HepG2 (cell line): Measurements from ENCODE around the gene C14orf93. TPM values are rescaled to one million over a fixed set of nuclear protein-coding genes. Genes with fewer than 3 reads are reported as not detected.

ENCODE experiments used
- AKNA ChIP-seq: sonication (generic); formaldehyde crosslinking; IDR thresholded peaks from 2 replicates; pipeline ENCODE4 v1.4.0; 2020; ENCODE audit warnings: missing genetic modification reagents, borderline replicate concordance
- BRCA1 ChIP-seq: sonication (generic); formaldehyde crosslinking; IDR thresholded peaks from 2 replicates; pipeline ENCODE4 v1.4.0; 2020; ENCODE audit warnings: missing genetic modification reagents
- MYNN ChIP-seq: sonication (generic); formaldehyde crosslinking; IDR thresholded peaks from 2 replicates; pipeline ENCODE4 v1.4.0; 2020; ENCODE audit warnings: mild to moderate bottlenecking, low read depth, missing genetic modification reagents
- NCOA5 ChIP-seq: sonication (generic); formaldehyde crosslinking; IDR thresholded peaks from 2 replicates; pipeline ENCODE4 v1.4.0; 2020; ENCODE audit warnings: missing genetic modification reagents
- SKI ChIP-seq: fragments of 450-650 bp; IDR thresholded peaks from one replicate; pipeline ENCODE4 v1.6.1; 2018; ENCODE audit warnings: mild to moderate bottlenecking; ENCODE audit not compliant: partially characterized antibody
- TBX3 ChIP-seq: fragments of 450-650 bp; IDR thresholded peaks from 2 replicates; pipeline ENCODE4 v1.6.1; 2017; ENCODE audit warnings: antibody characterized with exemption, mild to moderate bottlenecking, inconsistent platforms, borderline replicate concordance
- U2AF2 ChIP-seq: fragments of 200-400 bp; formaldehyde crosslinking; IDR thresholded peaks from 2 replicates; pipeline ENCODE4 v1.6.1; 2017; ENCODE audit warnings: low read depth, mild to moderate bottlenecking, low read length
- USF2 ChIP-seq, 2 experiments: sonication (generic) in 1 of 2; formaldehyde crosslinking in 1 of 2; IDR thresholded peaks; 2 replicates each; pipeline versions ENCODE4 v1.5.1 to v1.6.1; 2011 to 2020; ENCODE audit warnings: borderline replicate concordance in 1 of 2, low read depth in 1 of 2, low read length in 1 of 2, mild to moderate bottlenecking in 1 of 2, missing genetic modification reagents in 1 of 2, moderate library complexity in 1 of 2
- ZHX2 ChIP-seq, 2 experiments: sonication (generic) in 1 of 2; formaldehyde crosslinking in 1 of 2; IDR thresholded peaks; 2 replicates each; pipeline versions ENCODE4 v1.6.1 to v1.9.0; 2014 to 2022; ENCODE audit warnings: antibody characterized with exemption in 1 of 2, borderline replicate concordance in 1 of 2, inconsistent platforms in 1 of 2, low read depth in 1 of 2, missing genetic modification reagents in 1 of 2
- polyA plus RNA-seq, 8 experiments: library from polyadenylated mRNA; depleted of rRNA in 3 of 8; stranded (reverse) in 7 of 8; unstranded in 1 of 8; fragments of >200 nt; fragmentation: Illumina TruSeq in 4 of 8; extraction: Trizol in 4 of 8; gene quantifications; 2 replicates each; pipeline versions ENCODE4 v1.2.1 to v1.2.3, GENCODE V29; 2011 to 2016; ENCODE audit warnings: low read depth in 4 of 8, missing spikeins in 1 of 8, mixed read lengths in 1 of 8; ENCODE audit not compliant: insufficient read depth in 1 of 8
- total RNA-seq, 5 experiments: library from RNA; depleted of rRNA; stranded (reverse); fragments of >200 nt; fragmentation: Illumina TruSeq; extraction: Trizol; gene quantifications; 2 replicates each; pipeline ENCODE4 v1.2.3, GENCODE V29; 2016; ENCODE audit warnings: low read depth in 1 of 5

Gene C14orf93
- total and polyA plus RNA-seq, 2 of the 13 experiments (the other 11 are each of a cell fraction or from before 2014, with no cell fraction given), result 11.4 to 22.5 TPM

GRCh38 chr14:23009939-23010726, at the start of gene C14orf93 (continued):
- peak; percentile 67; the same call in 1 of the 2 replicates for TF ChIP-seq AKNA
- no peak for TF ChIP-seq TBX3
- no peak; the same call in 1 of the 2 replicates for TF ChIP-seq ZHX2 (IDR thresholded peaks at IDR 0.05; ENCODE audit: low read depth)
- peak; percentile 57; the same call in 1 of the 2 replicates for TF ChIP-seq ZHX2 (CRISPR knock-in tag; IDR thresholded peaks at IDR 0.05; ENCODE audit: borderline replicate concordance)
- TF ChIP-seq USF2 (IDR thresholded peaks at IDR 0.05; ENCODE audit: low read depth, low read length), result peak; percentile 54
- TF ChIP-seq USF2 (CRISPR knock-in tag; IDR thresholded peaks at IDR 0.05; ENCODE audit: borderline replicate concordance), result peak; percentile 65; the same call in 1 of the 2 replicates
- TF ChIP-seq SKI, result no peak
- no peak for TF ChIP-seq MYNN (CRISPR knock-in tag)
- TF ChIP-seq BRCA1 (CRISPR knock-in tag), result no peak
- TF ChIP-seq NCOA5, result no peak
- no peak for TF ChIP-seq U2AF2
